ENCODE measurements around the gene PRSS57.
"Not testable (repeated sequence)": the region's sequence is repeated elsewhere in the genome, so short reads cannot be mapped to it uniquely, and the experiment has no call there.

The PRSS57 gene

GRCh38 chr19:722553-723101, 27.4 kb upstream of the PRSS57 start:
- DNase-seq: no peak

GRCh38 chr19:720345-721160, 25.3 kb upstream of the PRSS57 start:
- DNase-seq: no peak

DNA sequence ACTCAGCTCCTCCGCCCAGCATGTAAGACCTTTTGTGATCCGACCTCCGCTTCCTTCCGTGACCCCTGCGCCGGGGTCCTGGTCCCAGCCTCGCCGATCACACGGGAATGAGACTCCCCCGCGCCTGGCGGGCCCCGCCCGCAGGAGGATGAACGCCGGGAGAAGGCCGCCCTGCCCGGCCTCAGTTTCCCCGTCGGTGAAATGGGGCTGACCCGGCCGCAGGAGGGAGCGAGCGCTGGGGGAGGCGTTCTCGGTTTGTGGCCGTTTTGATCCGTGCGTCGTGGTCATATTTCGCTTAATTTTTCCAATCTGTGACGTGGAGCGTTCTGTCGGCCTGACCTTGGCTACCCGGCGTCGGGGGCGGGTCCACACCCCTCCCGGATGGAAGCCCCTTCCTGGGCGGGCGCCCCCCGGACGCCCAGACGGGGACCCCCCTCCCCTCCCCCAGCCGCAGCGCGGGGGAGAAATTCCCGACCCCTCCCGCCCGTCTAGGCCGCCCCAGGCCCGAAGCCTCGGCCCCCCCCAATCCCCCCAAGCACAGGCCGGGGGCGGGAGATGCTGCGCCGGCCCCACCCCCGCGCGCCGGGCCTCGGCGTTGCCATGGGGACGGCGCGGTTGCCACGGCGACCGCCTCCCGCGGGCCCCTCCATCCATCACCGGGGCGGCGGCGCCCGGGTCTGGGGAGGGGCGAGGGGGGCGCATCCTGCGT, 24.5 kb upstream of the PRSS57 start:
- no peak for DNase-seq

- DNase-seq: no peak
Observed at GRCh38 chr19:718991-719512, 23.8 kb upstream of the PRSS57 start.

DNA sequence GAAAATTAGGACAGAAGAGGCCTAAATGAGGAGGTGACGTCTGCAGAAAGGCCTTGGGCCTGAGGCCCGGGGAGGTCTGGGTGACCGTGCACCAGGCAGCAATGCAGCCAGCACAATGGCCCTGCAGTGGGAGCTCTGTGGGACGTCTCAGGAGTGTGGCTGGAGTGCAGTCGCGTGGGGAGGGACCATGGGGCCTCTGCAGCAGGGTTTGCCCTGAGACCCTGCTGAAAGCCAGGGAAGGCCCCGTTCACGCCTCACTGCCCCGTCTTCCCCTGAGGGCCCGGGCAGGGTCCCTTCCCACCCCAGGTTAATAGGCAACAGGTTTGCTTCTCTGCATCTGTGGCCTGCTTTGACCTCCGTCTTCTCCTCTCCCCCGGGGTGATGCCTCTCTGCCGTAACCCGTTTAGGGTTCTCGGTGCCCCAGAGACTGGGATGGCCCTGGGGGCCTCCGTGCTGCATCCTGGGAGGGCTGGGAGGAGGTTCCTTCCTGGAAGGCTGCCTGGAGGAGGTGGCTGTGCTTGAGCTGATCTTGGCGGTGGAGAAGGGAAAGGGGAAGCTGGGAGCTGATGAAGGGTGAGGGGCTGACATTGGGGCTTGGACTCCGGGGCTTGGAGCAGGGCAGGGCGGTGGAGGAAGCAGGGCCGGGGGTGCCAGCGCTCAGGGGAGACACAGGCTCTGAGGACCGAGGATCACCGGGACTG, 23.1 kb upstream of the PRSS57 start:
- DNase-seq: no peak

GRCh38 chr19:715347-715746, 20.1 kb upstream of the PRSS57 start:
- DNase-seq: no peak

- DNase-seq: no peak
Observed at GRCh38 chr19:711254-711653, 16.0 kb upstream of the PRSS57 start.

DNA sequence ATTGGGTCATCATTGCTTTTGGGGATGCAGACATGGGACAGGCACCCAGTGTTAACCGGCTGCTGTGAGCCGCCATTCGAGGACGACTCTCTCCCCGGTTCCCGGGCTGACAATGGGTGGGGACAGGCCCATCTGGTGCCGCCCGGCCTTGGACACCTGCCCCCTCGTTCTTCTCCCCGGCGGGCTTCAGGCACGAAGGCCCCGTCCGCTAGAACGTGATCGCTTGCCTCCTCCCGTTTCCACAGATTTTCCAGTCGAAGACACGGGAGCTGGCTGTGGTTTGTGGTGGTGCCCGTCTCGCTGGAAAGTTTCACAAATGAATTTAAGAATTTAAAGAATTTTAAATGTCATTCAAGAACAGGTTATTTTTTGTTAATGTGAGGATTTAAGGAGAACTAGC, 15.5 kb upstream of the PRSS57 start:
- peak; percentile 41 for DNase-seq

- peak; percentile 21 for DNase-seq
Observed at GRCh38 chr19:709965-710571, 14.8 kb upstream of the PRSS57 start.

- DNase-seq: no peak
Observed at GRCh38 chr19:709196-709964, 14.1 kb upstream of the PRSS57 start.

DNA sequence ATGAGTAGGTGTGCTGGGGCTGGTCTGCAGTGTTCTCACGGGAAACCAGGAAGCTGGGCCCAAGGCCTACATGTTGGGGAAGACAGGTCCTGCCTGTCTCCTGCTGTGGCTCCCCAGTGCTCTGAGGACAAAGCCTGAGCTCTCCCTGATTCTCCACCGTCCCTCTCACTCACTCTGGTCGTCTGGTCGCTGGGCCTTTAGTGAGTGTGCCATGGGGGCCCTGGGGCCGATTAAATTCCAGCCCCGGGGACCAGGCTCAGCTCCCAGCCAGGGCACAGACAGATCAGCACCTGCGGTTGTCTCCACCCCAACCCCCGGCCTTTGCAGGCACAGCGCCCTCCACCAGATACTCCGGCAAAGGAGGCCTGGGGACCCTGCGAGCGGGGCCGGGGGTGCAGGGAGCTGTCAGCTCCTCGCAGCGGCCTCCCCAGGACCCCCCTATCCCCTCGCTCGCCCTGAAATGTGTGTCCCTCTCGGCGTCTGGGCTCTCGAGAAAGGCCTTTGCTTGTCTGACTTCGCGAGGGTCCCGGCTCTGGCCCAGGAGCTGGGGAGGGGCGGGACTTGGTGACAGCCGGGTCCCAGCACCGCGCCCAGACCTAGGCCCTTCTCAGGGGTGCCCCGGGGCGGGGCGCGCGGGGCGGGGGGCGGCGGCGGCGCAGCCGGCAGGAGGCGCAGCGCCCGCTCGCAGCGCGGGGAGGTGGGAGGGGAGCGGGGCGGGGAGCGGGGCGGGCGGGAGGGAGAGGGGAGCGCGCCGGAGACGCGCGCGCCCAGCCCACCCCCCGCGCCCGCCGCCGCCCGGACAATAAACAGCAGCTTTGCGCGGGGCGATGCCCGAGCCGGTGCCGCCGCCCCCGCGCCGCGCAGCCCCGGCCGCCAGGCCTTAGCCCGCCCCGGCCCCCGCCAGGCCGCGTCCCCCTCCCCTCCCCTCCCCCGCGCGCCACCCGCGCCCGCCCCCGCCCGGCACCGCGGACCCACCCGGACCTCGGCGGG, 13.2 kb upstream of the PRSS57 start, which contains the start of gene PALM:
Gene PALM (plus strand): TSS at position 782 of the 990 bp plus-strand sequence. CDS start 212 bp downstream, outside the sequence.
- DNase-seq: peak; percentile 11

DNA sequence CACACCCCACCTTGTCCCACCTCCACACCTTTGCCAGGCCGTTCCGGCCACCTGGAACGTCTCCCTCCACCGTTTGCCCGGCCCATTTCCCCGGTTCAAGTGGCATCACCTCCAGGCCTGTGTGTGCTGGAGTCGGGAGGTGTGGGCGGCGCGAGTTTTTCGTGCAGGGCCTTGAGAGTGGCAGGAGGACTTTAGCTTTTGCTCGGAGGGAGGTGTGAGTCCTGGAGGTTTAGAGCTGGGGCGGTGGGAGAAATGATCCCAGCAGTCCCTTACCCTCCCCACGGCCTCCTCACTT, 9.1 kb upstream of the PRSS57 start:
- DNase-seq: no peak

- no peak for DNase-seq
Observed at GRCh38 chr19:703651-704446, 8.6 kb upstream of the PRSS57 start.

DNA sequence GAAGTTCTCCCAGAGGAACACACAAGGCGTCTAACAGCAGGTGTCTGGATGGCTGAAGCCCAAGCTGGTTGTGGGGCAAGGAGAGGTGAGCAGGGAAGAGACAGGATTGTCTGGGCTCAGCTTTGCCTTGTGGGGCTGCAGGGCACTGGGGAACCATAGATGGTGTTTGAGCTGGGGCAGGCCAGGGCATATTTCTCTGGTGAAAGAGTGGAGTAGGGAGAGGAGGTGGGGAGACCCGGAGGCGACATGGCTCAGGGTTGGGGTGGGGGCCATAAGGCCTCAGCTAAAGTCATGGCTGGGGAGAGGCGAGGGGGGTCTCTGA, 8.0 kb upstream of the PRSS57 start:
- DNase-seq: no peak

DNA sequence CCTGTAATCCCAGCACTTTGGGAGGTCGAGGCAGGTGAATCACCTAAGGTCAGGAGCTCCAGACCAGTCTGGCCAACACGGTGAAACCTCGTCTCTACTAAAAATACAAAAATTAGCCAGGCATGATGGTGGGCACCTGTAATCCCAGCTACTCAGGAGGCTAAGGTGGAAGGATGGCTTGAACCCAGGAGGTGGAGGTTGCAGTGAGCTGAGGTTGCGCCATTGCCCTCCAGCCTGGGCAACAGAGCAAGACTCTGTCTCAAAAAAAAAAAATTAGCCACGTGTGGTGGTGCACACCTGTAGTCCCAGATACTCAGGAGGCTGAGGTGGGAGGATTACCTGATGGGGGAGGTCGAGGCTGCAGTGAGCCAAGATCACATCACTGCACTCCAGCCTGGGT, 7.6 kb upstream of the PRSS57 start:
- not testable (repeated sequence) for DNase-seq

GRCh38 chr19:699885-700284, 4.6 kb upstream of the PRSS57 start:
- not testable (repeated sequence) for DNase-seq

- DNase-seq: not testable (repeated sequence)
Observed at GRCh38 chr19:698529-698928, 3.3 kb upstream of the PRSS57 start.

- DNase-seq: no peak
Observed at GRCh38 chr19:694481-695351, 536 bp downstream of the PRSS57 start.

DNA sequence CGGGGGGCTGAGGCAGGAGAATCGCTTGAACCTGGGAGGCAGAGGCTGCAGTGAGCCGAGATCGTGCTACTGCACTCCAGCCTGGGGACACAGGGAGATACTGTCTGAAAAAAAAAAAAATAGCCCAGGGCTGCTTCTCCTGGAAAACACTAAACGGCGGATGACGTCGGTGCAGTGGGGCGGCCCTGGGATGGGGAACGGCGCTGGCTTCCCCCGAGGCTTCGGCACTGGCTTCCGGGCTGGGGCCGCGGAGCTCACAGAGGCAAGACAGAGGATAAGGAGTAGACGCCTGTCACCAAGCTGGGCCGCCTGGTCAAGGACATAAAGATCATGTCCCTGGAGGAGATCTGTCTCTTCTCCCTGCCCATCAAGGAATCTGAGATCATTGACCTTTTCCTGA, 5.0 kb downstream of the PRSS57 start:
- DNase-seq: no peak
